ENCODE data around the gene FAM50A. TPM values are rescaled to one million over a fixed set of nuclear protein-coding genes. Genes with fewer than 3 reads are reported as not detected.

The FAM50A gene
- total RNA-seq, 1 donor from 2014 or later = 65.3 TPM

DNA sequence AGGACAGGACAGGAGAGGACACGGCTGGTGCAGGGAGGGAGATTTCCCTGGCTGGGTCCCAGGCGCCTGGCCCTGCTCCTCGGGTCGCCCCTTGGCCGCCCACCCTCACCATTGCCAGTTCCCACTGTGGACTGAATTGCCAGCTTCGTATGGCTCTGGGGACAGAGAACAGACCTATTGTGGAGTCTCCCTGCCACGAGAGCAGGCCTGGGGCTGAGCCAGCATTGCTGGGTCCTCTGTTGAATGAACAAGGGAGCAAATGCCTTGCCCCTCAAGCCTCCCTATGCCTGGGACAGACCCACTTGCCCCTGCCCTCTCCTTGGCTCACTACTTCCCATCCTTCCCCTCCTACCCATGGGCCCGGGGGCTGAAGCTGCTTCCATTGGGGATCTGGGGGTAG, 18.5 kb downstream of the FAM50A start:
- intact Hi-C loops (cut with micrococcal nuclease) = no loop called here

DNA sequence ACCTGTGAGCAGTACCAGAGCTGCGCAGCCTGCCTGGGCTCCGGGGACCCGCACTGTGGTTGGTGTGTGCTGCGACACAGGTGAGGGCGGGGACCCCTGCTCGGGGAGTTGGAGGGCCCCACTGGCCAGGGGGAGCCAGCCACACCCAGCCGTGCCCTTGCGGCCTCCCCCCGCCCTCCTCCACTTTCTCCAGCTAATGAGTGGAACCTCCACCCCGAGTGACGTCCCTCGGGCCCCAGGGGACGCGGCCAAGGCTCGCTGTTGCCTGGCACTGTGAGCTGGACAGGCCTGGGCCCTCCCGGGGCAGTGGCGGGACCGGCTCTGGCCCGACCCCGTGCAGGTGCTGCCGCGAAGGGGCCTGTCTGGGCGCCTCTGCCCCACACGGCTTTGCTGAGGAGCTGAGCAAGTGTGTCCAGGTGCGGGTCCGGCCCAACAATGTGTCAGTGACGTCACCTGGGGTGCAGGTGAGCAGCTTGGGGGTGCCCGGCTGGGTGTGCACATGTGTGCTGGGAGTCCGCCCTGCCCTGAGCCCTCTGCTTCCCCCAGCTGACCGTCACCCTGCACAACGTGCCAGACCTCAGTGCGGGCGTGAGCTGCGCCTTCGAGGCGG, 19.8 kb downstream of the FAM50A start:
- intact Hi-C loops (cut with micrococcal nuclease) = no loop called here

DNA sequence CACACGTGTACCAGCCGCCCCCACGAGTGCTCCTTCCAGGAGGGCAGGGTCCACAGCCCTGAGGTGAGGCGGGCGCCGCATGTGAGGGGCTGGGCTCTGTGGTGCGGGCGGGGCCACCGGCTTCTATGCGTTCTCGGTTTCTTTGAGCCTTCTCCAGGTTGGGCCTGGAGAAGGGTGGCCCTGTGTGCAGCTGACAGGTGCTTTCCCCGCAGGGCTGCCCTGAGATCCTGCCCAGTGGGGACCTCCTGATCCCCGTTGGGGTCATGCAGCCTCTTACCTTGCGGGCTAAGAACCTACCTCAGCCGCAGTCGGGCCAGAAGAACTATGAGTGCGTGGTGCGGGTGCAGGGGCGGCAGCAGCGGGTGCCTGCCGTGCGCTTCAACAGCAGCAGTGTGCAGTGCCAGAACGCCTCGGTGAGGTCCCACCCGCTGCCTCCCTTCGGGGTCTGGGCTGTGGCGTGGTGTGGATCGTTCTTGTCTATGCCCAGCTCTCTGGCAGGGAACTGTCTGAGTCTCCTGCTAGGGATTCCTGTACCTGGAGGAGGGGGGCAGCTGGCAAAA, 20.9 kb downstream of the FAM50A start:
- intact Hi-C loops (cut with micrococcal nuclease) = no loop called here

DNA sequence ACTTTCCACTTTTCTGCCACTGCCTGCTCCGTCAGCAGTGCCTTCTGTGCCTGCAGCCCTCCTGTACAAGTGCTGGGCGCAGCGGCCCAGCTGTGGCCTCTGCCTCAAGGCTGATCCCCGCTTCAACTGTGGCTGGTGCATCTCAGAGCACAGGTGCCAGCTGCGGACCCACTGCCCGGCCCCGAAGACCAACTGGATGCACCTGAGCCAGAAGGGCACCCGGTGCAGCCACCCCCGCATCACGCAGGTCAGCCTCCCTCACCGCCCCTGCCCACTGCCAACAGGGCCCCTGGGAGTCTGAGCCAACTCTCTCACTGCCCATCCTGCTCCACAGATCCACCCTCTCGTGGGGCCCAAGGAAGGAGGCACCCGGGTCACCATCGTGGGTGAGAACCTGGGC, 21.7 kb downstream of the FAM50A start:
- intact Hi-C loops (cut with micrococcal nuclease) = no loop called here

DNA sequence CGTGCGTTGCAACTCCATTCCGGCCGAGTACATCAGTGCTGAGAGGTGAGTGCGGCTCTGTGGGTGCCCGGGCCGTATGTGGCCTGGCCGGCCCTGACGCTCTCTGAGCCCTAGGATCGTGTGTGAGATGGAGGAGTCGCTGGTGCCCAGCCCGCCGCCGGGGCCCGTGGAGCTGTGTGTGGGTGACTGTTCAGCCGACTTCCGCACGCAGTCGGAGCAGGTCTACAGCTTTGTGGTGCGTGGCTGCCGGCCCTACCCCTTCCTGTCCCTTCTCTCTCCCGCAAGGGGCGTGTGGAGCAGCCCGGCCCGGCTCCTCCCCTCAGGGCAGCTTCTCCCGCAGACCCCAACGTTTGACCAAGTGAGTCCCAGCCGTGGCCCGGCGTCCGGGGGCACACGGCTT, 22.1 kb downstream of the FAM50A start:
- intact Hi-C loops (cut with micrococcal nuclease) = no loop called here

DNA sequence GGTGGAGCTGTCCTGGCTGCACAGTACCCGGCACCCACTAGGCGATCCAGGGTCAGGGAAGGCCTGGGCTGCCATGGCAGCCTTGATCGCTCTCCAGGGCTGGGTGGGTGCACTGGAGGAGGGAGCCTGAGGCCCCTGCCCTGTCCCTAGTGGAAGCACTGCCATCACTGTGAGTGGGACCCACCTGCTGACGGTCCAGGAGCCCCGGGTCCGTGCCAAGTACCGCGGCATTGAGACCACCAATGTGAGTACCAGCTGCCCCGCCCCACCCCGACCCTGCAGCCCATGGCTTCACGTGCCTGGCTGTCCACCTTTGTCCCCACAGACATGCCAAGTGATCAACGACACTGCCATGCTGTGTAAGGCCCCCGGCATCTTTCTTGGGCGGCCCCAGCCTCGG, 23.0 kb downstream of the FAM50A start:
- intact Hi-C loops (cut with micrococcal nuclease) = no loop called here

DNA sequence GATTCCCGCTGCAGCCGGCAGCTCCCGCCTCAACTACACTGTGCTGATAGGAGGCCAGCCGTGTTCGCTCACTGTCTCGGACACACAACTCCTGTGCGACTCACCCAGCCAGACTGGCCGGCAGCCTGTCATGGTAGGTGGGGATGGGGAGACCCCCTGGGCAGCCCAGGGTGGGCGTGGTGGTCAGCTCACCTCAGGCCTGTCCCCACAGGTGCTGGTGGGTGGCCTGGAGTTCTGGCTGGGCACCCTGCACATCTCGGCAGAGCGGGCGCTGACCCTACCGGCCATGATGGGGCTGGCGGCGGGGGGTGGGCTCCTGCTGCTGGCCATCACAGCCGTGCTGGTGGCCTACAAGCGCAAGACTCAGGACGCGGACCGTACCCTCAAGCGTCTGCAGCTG, 23.6 kb downstream of the FAM50A start:
- intact Hi-C loops (cut with micrococcal nuclease) = no loop called here

DNA sequence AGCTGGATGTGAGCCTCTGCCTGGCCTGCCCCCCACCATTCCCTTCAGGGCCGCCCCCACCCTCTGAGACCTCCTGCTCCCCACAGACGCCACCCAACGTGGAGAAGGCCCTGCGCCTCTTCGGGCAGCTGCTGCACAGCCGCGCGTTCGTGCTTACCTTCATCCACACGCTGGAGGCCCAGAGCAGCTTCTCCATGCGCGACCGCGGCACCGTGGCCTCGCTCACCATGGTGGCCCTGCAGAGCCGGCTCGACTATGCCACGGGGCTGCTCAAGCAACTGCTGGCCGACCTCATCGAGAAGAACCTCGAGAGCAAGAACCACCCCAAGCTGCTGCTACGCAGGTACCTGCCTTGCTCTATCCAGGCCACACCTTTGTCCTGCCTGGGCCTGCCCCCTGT, 24.3 kb downstream of the FAM50A start:
- intact Hi-C loops (cut with micrococcal nuclease) = no loop called here

DNA sequence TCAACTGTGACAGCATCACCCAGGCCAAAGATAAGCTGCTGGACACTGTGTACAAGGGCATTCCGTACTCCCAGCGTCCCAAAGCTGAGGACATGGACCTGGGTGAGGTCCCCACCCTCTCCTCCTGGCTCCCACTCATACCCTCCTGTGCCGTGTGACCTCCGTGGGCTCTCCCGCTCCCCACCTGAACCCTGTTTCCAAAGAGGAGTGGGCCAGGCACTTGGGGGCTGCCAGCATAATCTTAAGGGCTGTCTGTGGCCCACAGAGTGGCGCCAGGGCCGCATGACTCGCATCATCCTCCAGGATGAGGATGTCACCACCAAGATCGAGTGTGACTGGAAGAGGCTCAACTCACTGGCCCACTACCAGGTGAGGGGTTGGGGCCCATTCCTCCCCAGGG, 25.2 kb downstream of the FAM50A start:
- intact Hi-C loops (cut with micrococcal nuclease) = no loop called here

DNA sequence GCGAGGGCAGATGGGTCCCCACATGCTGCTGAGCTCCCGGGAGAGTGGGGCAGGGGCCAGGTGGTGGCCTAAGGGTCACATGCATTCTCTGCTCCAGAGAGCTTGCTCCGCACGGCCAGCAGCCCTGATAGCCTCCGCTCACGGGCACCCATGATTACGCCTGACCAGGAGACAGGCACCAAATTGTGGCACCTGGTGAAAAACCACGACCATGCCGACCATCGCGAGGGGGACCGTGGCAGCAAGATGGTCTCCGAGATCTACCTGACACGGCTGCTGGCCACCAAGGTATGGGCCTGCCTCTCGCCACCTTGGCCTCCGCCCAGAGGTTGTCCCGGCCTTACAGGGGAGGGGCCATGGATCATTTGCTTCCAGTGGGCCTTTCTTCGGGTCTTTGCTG, 25.9 kb downstream of the FAM50A start:
- intact Hi-C loops (cut with micrococcal nuclease) = no loop called here

DNA sequence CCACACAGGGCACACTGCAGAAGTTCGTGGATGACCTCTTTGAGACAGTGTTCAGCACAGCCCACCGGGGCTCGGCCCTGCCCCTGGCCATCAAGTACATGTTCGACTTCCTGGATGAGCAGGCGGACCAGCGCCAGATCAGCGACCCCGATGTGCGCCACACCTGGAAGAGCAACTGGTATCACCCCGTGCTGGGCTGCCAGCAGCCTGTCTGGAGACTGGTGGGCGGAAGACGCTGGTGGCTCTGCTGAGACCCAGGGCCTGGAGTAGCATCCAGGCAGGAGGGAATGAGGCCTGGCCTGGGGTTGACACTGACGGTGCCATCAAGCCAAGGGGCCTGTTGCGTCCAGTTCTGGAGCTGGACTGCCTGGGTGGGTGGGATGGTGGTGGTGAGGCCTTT, 26.5 kb downstream of the FAM50A start:
- intact Hi-C loops (cut with micrococcal nuclease) = no loop called here

DNA sequence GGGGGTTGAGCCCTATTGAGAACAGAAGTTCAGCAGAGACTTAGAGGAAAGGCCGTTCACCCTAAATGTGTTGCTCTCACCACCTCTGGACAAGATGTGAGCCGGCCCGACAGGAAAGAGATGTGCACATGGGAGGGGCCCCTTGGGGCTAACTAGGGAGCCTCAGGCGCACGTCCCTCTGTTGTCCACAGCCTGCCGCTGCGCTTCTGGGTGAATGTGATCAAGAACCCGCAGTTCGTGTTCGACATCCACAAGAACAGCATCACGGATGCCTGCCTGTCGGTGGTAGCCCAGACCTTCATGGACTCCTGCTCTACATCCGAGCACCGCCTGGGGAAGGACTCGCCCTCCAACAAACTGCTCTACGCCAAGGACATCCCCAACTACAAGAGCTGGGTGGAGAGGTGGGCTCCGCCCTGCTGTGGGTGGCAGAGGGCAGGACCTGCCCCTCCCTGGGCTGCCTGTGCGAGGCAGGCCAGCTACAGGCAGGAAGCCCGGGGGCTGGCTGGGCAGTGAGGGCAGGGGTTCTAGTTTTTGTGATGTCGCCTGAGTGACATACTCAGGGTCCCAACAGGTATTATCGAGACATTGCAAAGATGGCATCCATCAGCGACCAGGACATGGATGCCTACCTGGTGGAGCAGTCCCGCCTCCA, 27.1 kb downstream of the FAM50A start:
- intact Hi-C loops (cut with micrococcal nuclease) = no loop called here

DNA sequence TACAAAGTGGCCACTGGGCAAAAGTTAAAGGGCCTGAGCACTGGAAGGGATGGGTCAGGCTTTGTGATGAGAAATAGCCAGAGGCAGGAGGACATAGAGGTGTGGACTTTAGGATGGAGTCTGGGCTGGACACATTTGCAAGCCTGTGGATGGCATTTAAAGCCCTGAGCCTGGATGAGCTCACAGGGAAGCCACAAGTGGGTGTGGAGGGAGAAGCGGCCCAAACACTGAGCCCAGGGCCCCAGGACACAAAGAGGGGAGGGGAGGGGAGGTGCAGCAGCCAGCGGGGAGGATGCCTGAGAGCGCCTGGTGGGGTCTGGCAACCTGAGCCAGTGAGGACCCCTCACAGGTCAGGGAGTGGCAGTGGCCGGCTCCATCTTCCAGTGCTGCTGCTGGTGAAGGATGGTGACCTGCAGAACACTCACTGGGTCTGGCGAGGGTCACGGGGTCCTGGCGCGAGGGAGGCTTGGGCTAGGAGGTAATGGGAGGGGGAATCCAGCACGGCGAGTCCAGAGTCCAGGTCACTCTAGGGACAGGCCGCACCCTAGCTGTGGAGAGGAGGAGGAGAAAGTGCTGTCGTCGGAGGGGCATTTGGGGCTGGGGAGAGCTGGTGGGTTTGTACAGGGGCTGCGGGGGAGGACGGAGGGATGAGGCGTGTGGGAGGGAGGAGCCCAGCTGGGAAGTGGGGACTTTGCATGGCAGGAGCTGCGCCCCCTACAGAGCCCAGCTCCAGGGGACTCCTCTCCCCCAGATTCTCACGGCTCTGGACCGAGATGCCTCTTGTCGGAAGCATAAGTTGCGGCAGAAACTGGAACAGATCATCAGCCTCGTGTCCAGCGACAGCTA, 28.1 kb downstream of the FAM50A start:
- intact Hi-C loops (cut with micrococcal nuclease) = no loop called here

DNA sequence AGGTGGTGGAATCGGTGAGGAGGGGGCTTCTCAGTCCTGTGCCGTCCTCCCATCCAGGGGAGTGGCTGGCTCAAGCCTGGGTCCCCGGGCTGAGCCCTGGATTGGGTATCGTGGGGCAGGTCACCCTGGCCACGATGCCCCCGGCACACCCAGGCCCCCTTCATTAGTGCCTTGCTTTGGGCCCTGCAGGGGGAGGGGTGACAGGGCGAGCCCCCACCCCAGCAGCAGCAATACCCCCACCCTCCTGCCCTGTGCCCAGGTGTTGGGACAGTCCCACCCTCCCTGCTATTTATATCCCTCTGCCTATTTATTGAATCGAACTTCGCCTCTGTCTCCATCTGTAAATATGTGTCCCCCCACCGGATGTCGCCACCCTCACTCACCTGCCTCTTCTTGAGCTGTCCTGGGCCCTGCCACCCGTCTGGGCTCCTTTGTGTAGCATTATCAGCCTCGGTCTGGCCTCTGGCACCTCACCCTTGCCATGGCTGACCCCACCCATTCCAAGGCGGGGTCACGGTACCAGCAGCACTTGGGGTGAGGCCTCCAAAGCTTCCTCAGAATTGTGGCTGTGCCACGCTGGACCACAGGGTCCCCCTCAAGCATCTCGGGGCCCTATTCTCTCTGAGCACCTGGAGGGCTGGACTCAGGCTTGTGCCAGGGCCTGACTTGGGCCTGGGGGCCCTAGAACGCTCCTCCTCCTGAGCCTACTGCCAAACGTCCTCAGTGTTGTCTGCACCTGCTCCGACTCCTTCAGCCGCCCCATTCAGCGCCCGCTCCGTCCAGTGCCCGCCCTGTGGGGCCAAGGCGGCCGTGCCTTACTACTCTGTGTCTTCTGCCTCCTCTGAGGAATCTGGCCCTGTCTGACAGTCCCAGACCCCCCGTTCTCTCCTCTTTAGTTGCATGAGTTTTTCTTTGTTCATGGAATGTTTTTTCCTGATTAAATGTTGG, 29.0 kb downstream of the FAM50A start:
- intact Hi-C loops (cut with micrococcal nuclease) = no loop called here

DNA sequence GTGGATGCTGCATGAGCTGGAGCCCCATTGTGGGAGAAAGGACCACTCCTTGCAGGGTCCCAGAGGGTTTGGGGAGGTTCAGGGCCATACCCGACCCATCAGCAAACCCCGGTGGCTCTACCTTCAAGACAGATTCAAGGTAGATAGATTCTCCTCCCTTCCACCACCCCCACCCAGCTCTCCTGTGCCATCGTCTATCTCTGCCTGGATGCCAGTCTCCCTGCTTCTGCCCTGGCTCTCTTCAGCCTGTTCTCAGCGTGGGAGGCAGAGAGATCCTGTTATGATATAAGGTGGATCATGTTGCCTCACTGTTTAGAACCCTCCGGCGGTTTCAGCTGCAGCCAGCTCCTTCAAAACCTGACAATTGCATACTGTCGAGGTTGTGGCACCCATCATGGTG, 29.7 kb downstream of the FAM50A start:
- intact Hi-C loops (cut with micrococcal nuclease) = no loop called here

DNA sequence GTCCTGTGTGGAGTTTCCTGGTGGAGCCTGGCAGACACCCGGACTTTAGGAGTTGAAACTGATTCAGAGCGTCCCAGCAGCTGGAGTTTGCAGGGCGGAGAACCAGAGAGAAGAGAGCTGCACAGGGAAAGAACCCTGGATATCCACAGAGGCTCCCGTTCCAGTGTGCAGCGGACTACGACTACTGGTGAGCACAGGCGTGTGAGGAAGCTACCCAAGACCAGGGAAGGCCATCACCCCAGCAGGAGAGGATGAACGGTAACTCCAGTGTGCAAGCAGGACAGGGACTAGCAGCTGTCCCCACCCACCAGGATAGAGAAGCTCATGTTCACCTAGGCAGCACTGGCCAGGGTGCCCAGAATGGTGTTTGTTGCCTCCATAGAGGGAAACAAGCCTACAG, 32.9 kb downstream of the FAM50A start:
- intact Hi-C loops (cut with micrococcal nuclease) = loop anchor here (5.0 kb wide), 3 partner anchors 35 to 755 kb away; partner anchors contain the start of genes ABCD1, BCAP31, FAM50A and TAFAZZIN

DNA sequence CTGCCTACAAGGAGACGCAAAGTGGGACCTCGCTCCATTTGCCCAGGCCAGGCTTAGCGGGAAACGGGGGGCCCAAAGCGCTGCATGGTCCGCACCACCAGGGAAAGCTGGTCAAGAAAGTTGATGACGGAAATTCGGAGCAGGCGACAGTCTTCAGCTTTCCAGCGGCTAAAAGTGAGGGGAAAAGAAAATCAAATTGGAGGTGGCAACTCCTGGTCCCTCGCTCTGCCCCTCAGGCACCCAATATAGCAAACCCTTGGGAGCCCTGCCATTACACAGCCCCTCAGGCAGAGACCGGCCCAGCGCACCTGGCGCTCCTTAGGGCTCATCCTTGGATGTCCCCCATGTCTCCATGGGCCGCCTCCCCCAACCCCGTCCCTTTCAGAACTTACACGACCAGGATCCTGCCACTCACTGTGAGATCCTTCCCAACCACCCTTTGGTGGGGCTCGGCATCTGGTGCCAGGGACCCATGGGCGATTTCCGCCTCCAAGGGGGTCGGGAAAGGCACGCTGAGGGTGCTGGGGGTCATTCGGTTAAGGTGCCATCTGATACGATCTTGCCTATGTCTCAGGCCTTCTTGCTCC, 34.0 kb downstream of the FAM50A start:
- intact Hi-C loops (cut with micrococcal nuclease) = loop anchor here (5.0 kb wide), 3 partner anchors 36 to 756 kb away; partner anchors contain the start of genes ABCD1, BCAP31, FAM50A and TAFAZZIN

DNA sequence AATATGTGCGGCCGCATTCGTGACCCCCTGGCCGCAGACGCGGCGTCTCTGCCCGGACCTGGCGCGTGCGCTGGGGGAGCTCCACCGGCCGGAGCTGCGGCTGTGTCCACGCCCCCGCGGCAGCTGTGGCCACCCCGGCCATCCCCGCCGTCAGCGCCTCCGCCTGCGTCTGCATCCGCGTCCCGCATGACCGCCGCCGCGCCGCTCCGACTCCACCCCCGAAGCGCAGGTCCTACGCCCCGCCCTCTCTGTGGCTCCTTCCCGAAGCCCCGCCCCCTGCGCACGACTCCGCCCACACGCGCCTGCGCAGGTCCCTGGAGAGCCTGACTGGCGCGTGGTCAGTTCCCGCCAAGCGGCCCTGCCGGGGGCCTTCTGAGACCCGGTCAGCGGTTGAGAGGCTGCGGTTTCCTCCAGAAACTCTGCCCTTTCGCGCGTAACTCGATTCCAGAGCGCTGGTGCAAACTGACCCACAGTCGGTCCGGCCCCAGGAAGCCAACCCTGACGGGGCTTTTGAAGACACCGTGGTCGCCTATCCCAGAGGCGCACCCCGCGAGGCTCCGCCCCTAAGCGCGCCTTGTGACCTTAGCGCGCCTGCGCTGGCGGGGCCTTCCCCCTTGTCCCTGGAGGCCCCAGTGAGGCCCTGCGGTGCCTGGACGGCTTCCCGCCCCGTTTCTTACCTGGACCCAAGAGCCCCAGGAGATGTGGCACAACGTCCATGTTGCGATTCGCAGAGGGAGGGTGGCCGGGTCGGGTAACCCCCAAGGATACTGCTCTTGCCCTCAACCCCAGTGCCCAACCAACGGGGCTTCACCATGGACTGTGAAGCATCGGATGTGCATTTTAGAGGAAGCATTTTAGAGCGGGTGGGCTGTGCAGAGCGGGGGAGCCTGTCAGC, 35.0 kb downstream of the FAM50A start, which contains the start of gene LAGE3:
LAGE3 (minus strand) TSS at position 554 of the 895 bp plus-strand sequence; CDS start at position 188, 366 bp downstream.
- intact Hi-C loops (cut with micrococcal nuclease) = loop anchor here (1.0 to 5.0 kb wide), 5 partner anchors 11 to 757 kb away; partner anchors contain the start of genes ABCD1, BCAP31, FAM50A and IKBKG

DNA sequence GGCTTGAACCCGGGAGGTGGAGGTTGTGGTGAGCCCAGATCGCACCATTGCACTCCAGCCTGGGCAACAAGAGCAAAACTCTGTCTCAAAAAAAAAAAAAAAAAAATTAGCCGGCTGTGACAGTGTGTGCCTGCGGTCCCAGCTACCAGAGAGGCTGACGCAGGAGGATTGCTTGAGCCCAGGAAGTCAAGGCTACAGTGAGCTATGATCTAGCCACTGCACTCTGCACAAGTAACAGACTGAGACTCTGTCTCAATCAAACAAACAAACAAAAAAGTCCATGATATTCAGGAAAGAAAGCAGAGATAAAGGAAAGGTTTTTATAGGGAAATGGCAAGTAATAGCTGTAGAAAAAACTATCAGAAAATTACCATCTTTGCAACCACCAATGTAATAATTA, 37.3 kb downstream of the FAM50A start:
- intact Hi-C loops (cut with micrococcal nuclease) = no loop called here
